MCF 10A (cell line): Measurements from ENCODE around the gene PRMT1. TPM values are rescaled to one million over a fixed set of nuclear protein-coding genes. Genes with fewer than 3 reads are reported as not detected.

Experiments used
- BruUV-seq: library from RNA; stranded (reverse); fragments of 400-500 nt; replicated peaks from 2 replicates; lab custom pipeline; 2021; lab: Mats Ljungman, UMichigan
- CTCF ChIA-PET: fragments of 300-600 bp; sonication (Branson Sonifier 250); formaldehyde crosslinking; extraction: SDS; loops from one replicate; lab custom pipeline; 2021; ENCODE audit warnings: antibody characterized with exemption, inconsistent platforms; lab: Yijun Ruan, JAX
- POLR2A ChIA-PET: fragments of 300-600, 350-650 bp; sonication (Branson Sonifier 250); formaldehyde crosslinking; extraction: SDS; loops from one replicate; lab custom pipeline; 2020; ENCODE audit warnings: antibody characterized with exemption, inconsistent platforms; lab: Yijun Ruan, JAX
- DNase-seq: peaks from one replicate; pipeline ENCODE4 v3.0.0-alpha.2; 2018; ENCODE audit not compliant: unreplicated experiment
- H3K27ac Mint-ChIP-seq: one replicate; pipeline ENCODE4 v1.8.0; 2022; ENCODE audit warnings: mild to moderate bottlenecking, low read depth, mixed read lengths; ENCODE audit not compliant: unreplicated experiment
- H3K27me3 Mint-ChIP-seq: one replicate; pipeline ENCODE4 v1.8.0; 2022; ENCODE audit warnings: mixed read lengths; ENCODE audit not compliant: insufficient read depth, unreplicated experiment
- H3K36me3 Mint-ChIP-seq: one replicate; pipeline ENCODE4 v1.8.0; 2022; ENCODE audit warnings: mild to moderate bottlenecking, moderate library complexity, mixed read lengths; ENCODE audit not compliant: insufficient read depth, unreplicated experiment
- H3K4me1 Mint-ChIP-seq: one replicate; pipeline ENCODE4 v1.8.0; 2022; ENCODE audit warnings: mixed read lengths; ENCODE audit not compliant: insufficient read depth, unreplicated experiment
- H3K4me3 Mint-ChIP-seq: one replicate; pipeline ENCODE4 v1.8.0; 2022; ENCODE audit warnings: mild to moderate bottlenecking, moderate library complexity, mixed read lengths; ENCODE audit not compliant: unreplicated experiment
- H3K9me3 Mint-ChIP-seq: one replicate; pipeline ENCODE4 v1.8.0; 2022; ENCODE audit warnings: mixed read lengths; ENCODE audit not compliant: unreplicated experiment
- CTCF ChIP-seq: fragments of 200-600 bp; IDR thresholded peaks from one replicate; pipeline ENCODE4 v1.8.0; 2022; ENCODE audit warnings: antibody characterized with exemption, mild to moderate bottlenecking; ENCODE audit not compliant: unreplicated experiment
- intact Hi-C: fragments of 100-400 bp; cut with micrococcal nuclease; formaldehyde crosslinking; loops from 2 replicates; pipeline ENCODE4 v1.14.1; 2022
- total RNA-seq: library from RNA; stranded (reverse); gene quantifications from 2 replicates; pipeline ENCODE4 v1.2.3, GENCODE V29; 2022

The PRMT1 gene
- total RNA-seq, 1 experiment from 2014 or later = 304 TPM

GRCh38 chr19:49676136-49676783, 811 bp upstream of the PRMT1 start:
- intact Hi-C loops = loop anchor here (1.0 to 10.0 kb wide), 4 partner anchors 36 to 179 kb away; partner anchors contain the start of genes AP2A1, PRR12, PTOV1 and RRAS
- Mint-ChIP-seq H3K27ac (peak overlapping the region; percentile 99), H3K4me1 (peaks cover 20% of the 10 kb centered on the region), H3K9me3 (no peaks in the 10 kb centered on the region), H3K4me3 (peak overlapping the region; percentile 96), H3K36me3 (peaks cover 35% of the 10 kb centered on the region), H3K27me3 (no peaks in the 10 kb centered on the region)
- POLR2A ChIA-PET = interaction anchor here (0.5 to 8.4 kb wide), 31 partner anchors 9 to 1691 kb away, joined by 3 to 121 read pairs (median 6); partner anchors contain the start of genes ADM5, AKT1S1, ALDH16A1 and AP2A1
- BruUV-seq = no TSS peak
- no peak for TF ChIP-seq CTCF
- peak; percentile 94 for DNase-seq
- CTCF ChIA-PET = interaction anchor here (0.5 to 1.4 kb wide), 8 partner anchors 11 to 188 kb away, joined by 3 to 5 read pairs (median 4); partner anchors contain the start of genes BCL2L12, IRF3 and RRAS

DNA sequence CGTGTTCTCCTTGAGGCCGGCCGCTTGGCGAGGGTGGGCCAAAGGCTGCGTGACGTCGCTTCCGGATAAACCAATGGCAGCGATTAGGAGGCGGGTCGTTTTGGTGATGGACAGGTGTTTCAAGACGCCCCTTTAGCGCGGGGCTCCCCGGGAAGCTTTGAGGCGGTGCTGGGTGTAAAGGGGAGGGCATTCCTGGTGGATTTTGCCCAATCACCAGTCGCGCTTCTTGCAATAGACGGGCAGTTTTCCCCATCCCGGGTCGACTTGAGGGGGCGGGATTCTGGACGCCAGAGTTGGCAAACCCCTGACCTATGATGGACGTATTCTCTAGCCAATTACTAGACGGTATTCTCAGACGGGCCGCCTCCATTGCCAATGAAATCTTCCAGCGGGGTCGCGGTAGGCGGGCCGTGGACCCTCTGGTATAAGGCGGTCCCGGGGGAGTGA, 264 bp upstream of the PRMT1 start:
- DNase-seq = peak; percentile 100
- no TSS peak for BruUV-seq
- ChIA-PET POLR2A (interaction anchor here (0.5 to 8.4 kb wide), 32 partner anchors 9 to 1691 kb away, joined by 3 to 121 read pairs (median 6); partner anchors contain the start of genes ADM5, AKT1S1, ALDH16A1 and AP2A1), CTCF (interaction anchor here (0.6 to 1.2 kb wide), 3 partner anchors 11 to 108 kb away, joined by 4 to 5 read pairs (median 4); partner anchors contain the start of genes BCL2L12 and IRF3)
- no peak for TF ChIP-seq CTCF
- peak overlapping the region; percentile 99 for H3K27ac Mint-ChIP-seq
- H3K36me3 Mint-ChIP-seq = peaks cover 41% of the 10 kb centered on the region
- peaks cover 20% of the 10 kb centered on the region for H3K4me1 Mint-ChIP-seq
- H3K4me3 Mint-ChIP-seq = peak overlapping the region; percentile 96
- H3K9me3 Mint-ChIP-seq = no peaks in the 10 kb centered on the region
- no peaks in the 10 kb centered on the region for H3K27me3 Mint-ChIP-seq
- intact Hi-C loops = loop anchor here (1.0 to 10.0 kb wide), 4 partner anchors 37 to 178 kb away; partner anchors contain the start of genes AP2A1, PRR12, PTOV1 and RRAS

GRCh38 chr19:49677901-49678674, 1.0 kb downstream of the PRMT1 start:
- peak; percentile 79 for DNase-seq
- Mint-ChIP-seq H3K27ac (peak overlapping the region; percentile 60), H3K4me3 (peak overlapping the region; percentile 96), H3K9me3 (no peaks in the 10 kb centered on the region), H3K27me3 (no peaks in the 10 kb centered on the region), H3K4me1 (peaks cover 12% of the 10 kb centered on the region), H3K36me3 (peaks cover 52% of the 10 kb centered on the region)
- peak; percentile 71 for TF ChIP-seq CTCF
- BruUV-seq = no TSS peak
- CTCF ChIA-PET = interaction anchor here (0.5 to 1.5 kb wide), 11 partner anchors 9 to 549 kb away, joined by 3 to 5 read pairs (median 3); partner anchors contain the start of gene RRAS
- intact Hi-C loops = loop anchor here (1.0 to 10.0 kb wide), 4 partner anchors 86 to 177 kb away; partner anchors contain the start of genes AP2A1, PRR12 and PTOV1
- POLR2A ChIA-PET = interaction anchor here (0.6 to 8.4 kb wide), 17 partner anchors 12 to 251 kb away, joined by 3 to 121 read pairs (median 7); partner anchors contain the start of genes AKT1S1, AP2A1, ATF5 and BCL2L12
